Measurements from ENCODE around the gene EIF4E3.

- TF ChIP-seq CHD2 (IDR thresholded peaks at IDR 0.05; ENCODE audit: low read length, partially characterized antibody): no peak
- TF ChIP-seq MAX (IDR thresholded peaks at IDR 0.05): no peak
- no peak for TF ChIP-seq ATOH8 (CRISPR knock-in tag; IDR thresholded peaks at IDR 0.05; ENCODE audit: low read depth)
- TF ChIP-seq ZNF302 (CRISPR knock-in tag; IDR thresholded peaks at IDR 0.05): no peak
- TF ChIP-seq CBX2 (IDR thresholded peaks at IDR 0.05; ENCODE audit: borderline replicate concordance, low read depth): no peak
- no peak for TF ChIP-seq CTCF (IDR thresholded peaks at IDR 0.05)
- TF ChIP-seq SMC3 (IDR thresholded peaks at IDR 0.05): no peak
- TF ChIP-seq POLR2A (IDR thresholded peaks at IDR 0.05; ENCODE audit: low read length): no peak
These were observed 3.5 kb downstream of the EIF4E3 start for GRCh38 chr3:71721651-71722157.

Measured in A549 (cell line).